Osteocyte (in vitro differentiated cells): ENCODE measurements around the gene NDUFAF2. TPM values are rescaled to one million over a fixed set of nuclear protein-coding genes. Genes with fewer than 3 reads are reported as not detected.

ENCODE experiments used
- DNase-seq: peaks from one replicate; pipeline ENCODE4 v3.0.0; 2021; ENCODE audit warnings: mixed read lengths; ENCODE audit not compliant: unreplicated experiment; ENCODE audit errors: extremely low spot score
- H3K27ac Mint-ChIP-seq: one replicate; pipeline ENCODE4 v1.8.0; 2021; ENCODE audit warnings: mild to moderate bottlenecking, mixed read lengths; ENCODE audit not compliant: unreplicated experiment
- H3K27me3 Mint-ChIP-seq: one replicate; pipeline ENCODE4 v1.8.0; 2021; ENCODE audit warnings: mixed read lengths; ENCODE audit not compliant: unreplicated experiment
- H3K36me3 Mint-ChIP-seq: one replicate; pipeline ENCODE4 v1.8.0; 2021; ENCODE audit warnings: mixed read lengths; ENCODE audit not compliant: unreplicated experiment
- H3K4me1 Mint-ChIP-seq: one replicate; pipeline ENCODE4 v1.8.0; 2021; ENCODE audit warnings: mixed read lengths; ENCODE audit not compliant: unreplicated experiment
- H3K4me3 Mint-ChIP-seq: one replicate; pipeline ENCODE4 v1.8.0; 2021; ENCODE audit warnings: mild to moderate bottlenecking, moderate library complexity, mixed read lengths; ENCODE audit not compliant: unreplicated experiment
- H3K9me3 Mint-ChIP-seq: one replicate; pipeline ENCODE4 v1.8.0; 2021; ENCODE audit warnings: mixed read lengths; ENCODE audit not compliant: unreplicated experiment
- total RNA-seq: library from RNA; stranded (reverse); gene quantifications from 2 replicates; pipeline ENCODE4 v1.2.1, GENCODE V29; 2021
- TF ChIP-seq, protein P1 (sequence below): fragments of 200-600 bp; sonication (generic); IDR thresholded peaks from 2 replicates; pipeline ENCODE4 v1.5.0; 2021; ENCODE audit warnings: antibody characterized with exemption, mild to moderate bottlenecking, moderate library complexity

NDUFAF2 gene
- total RNA-seq, 1 donor from 2014 or later, result 23.4 TPM

DNA sequence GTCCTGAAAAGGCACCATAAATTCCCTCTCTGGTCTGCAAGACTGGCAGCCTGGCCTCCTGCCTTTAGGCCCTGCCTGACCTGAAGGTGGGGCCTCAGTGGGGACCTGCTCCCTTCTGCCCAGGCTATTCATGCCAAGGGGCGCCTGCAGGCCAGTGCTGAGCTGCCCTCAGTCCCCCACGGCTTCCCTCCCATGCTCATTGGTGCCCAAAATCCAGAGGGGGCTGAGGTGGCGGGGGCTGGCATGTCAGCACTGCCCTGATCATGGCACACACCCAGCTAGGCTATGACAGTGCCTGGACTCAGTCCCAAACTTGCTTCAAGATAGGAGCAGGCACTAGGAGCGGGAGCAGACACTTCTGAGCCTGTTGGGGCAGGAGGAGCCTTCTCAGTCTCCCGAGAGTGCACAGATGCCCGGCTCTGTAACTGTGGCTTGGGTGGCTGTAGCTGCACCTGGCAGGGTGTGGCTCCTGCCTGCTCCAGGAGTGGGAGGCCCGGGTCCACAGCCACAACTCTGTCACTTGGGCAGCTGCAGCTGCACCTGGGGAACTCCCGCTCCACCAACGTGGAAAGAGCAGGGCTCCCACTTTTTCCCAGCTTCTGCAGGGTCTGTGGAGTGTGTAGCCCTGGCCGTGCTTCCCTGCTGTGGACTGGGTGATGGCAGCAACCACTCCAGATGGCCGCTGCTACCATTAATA lies 49.0 kb downstream of the NDUFAF2 start:
- peaks cover 2% of the 10 kb centered on the region for H3K36me3 Mint-ChIP-seq
- no peak overlapping the region for H3K27ac Mint-ChIP-seq
- TF ChIP-seq, protein P1, sequence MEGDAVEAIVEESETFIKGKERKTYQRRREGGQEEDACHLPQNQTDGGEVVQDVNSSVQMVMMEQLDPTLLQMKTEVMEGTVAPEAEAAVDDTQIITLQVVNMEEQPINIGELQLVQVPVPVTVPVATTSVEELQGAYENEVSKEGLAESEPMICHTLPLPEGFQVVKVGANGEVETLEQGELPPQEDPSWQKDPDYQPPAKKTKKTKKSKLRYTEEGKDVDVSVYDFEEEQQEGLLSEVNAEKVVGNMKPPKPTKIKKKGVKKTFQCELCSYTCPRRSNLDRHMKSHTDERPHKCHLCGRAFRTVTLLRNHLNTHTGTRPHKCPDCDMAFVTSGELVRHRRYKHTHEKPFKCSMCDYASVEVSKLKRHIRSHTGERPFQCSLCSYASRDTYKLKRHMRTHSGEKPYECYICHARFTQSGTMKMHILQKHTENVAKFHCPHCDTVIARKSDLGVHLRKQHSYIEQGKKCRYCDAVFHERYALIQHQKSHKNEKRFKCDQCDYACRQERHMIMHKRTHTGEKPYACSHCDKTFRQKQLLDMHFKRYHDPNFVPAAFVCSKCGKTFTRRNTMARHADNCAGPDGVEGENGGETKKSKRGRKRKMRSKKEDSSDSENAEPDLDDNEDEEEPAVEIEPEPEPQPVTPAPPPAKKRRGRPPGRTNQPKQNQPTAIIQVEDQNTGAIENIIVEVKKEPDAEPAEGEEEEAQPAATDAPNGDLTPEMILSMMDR, result no peak
- H3K4me3 Mint-ChIP-seq, result no peak overlapping the region
- no peaks in the 10 kb centered on the region for H3K4me1 Mint-ChIP-seq
- no peaks in the 10 kb centered on the region for H3K27me3 Mint-ChIP-seq
- H3K9me3 Mint-ChIP-seq, result peaks cover 8% of the 10 kb centered on the region
- DNase-seq, result no peak

DNA sequence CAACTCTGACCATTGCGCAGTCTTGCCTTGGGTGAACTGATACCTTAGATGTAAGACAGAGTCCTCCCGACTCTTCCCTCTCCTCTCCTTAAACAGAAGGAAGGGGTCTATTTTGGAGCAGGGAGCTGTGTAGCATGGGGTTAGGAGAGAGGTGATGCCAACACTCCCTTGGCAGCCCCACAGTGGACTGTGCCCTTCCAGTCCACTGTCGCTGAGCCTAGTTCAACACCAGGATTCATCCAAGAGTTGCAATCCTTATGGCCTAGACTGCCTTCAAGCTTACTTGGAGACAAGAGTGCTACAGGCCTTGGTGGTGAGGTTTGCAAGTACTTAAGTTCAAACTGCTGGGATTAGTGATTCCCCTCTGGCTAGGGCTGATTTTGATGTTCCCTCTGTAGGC lies 51.4 kb downstream of the NDUFAF2 start:
- no peak overlapping the region for H3K4me3 Mint-ChIP-seq
- no peaks in the 10 kb centered on the region for H3K9me3 Mint-ChIP-seq
- H3K27ac Mint-ChIP-seq, result no peak overlapping the region
- H3K27me3 Mint-ChIP-seq, result no peaks in the 10 kb centered on the region
- H3K4me1 Mint-ChIP-seq, result peaks cover 4% of the 10 kb centered on the region
- TF ChIP-seq, protein P1, result no peak
- no peaks in the 10 kb centered on the region for H3K36me3 Mint-ChIP-seq
- DNase-seq, result no peak

DNA sequence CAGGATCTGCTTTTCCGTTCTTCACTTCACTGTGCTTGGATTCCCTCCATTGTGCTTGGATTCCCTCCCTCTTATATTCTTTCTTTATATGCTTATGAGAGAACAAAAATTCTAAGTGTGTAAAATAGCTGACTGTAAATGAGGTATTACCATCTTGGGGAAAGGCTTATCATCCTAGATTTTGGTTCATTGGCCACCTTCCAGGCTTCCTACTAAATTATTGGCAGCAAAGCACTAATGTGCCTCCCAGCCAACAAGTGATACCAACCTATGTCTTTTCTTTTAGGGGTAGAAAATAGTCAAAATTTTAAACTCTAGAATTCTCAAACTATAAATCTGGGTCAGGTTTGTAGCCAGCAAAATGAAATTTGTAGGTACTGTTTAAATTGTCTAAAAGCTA lies 52.7 kb downstream of the NDUFAF2 start:
- Mint-ChIP-seq H3K36me3 (no peaks in the 10 kb centered on the region), H3K9me3 (no peaks in the 10 kb centered on the region)

DNA sequence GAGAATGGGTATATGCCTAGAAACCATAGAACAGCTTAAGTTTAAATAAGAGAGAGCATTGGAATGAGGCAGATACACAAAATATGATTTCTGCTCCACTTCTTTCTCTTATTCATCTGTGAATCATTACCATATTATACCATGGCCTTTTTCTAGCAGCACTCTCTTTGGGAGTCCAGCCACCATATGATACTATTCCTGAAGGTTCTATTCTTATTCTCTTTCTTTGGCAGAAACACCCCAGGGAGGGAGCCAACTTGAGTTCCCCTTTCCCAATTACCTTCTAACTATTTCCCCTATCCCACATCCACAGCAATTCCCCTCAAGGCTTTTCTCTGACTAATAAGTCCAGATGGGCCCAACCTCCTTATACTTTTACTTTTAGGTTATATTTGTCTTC lies 55.9 kb downstream of the NDUFAF2 start:
- H3K4me1 Mint-ChIP-seq, result peaks cover 7% of the 10 kb centered on the region
- H3K36me3 Mint-ChIP-seq, result no peaks in the 10 kb centered on the region
- no peaks in the 10 kb centered on the region for H3K27me3 Mint-ChIP-seq
- TF ChIP-seq, protein P1, result no peak
- no peak for DNase-seq
- no peak overlapping the region for H3K4me3 Mint-ChIP-seq
- H3K27ac Mint-ChIP-seq, result no peak overlapping the region
- H3K9me3 Mint-ChIP-seq, result no peaks in the 10 kb centered on the region

More for the DNA sequence above, 52.7 kb downstream of the NDUFAF2 start:
- H3K27ac Mint-ChIP-seq, result no peak overlapping the region
- H3K4me3 Mint-ChIP-seq, result no peak overlapping the region
- TF ChIP-seq, protein P1, result no peak
- no peak for DNase-seq
- H3K4me1 Mint-ChIP-seq, result peaks cover 4% of the 10 kb centered on the region
- no peaks in the 10 kb centered on the region for H3K27me3 Mint-ChIP-seq

DNA sequence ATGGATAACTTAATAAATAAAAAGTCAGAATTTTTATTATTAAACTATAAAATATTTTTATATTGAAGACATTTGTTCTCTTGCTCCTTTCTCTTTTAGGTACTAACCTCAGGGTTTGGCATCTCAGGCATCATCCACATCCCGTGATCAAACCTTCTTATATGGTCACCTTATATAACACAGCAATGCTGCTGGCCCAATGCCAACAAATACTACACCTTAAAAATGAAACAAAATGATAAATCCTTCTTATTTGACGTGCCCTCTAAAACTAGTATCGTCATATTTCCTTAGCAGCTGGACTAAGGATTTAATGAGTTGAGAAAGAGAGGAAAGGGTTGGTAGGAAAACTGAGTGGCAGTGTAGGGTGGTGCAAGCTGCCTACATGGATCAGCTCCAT lies 56.6 kb downstream of the NDUFAF2 start:
- no peak for DNase-seq
- Mint-ChIP-seq H3K36me3 (no peaks in the 10 kb centered on the region), H3K4me1 (peaks cover 7% of the 10 kb centered on the region), H3K27me3 (no peaks in the 10 kb centered on the region), H3K9me3 (no peaks in the 10 kb centered on the region), H3K4me3 (no peak overlapping the region), H3K27ac (no peak overlapping the region)
- TF ChIP-seq, protein P1, result no peak
